Measurements from ENCODE around the gene MIGA1. TPM values are rescaled to one million over a fixed set of nuclear protein-coding genes. Genes with fewer than 3 reads are reported as not detected.
A peak's percentile ranks its signal among the peaks of the same experiment; 100 is the strongest.

Gene MIGA1
- total RNA-seq, 6 experiments from 2014 or later: 17.8 to 23.4 (median 21.4) TPM

DNA sequence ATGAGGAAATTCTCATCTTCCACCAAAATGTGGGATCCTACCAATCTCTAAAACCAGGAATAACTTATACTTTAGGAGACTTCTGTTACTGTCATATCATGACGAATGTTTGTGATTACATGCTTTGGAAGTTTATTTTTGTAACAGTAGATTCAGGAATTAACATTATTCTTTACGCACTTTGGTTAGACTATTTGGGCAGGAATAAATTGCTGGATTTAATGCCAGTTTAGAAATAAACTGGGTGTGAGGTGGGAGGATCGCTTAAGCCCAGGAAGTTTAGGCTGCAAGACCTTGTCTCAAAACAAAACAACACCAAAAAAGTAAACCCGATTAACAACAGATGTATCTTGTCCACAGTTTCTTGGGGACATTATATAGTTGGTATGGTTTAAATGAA is 52.1 kb downstream of the MIGA1 start:
- H3K36me3 Mint-ChIP-seq (ENCODE audit: low read depth): peaks cover 13% of the 10 kb centered on the region
- H3K27ac Mint-ChIP-seq: peak overlapping the region; percentile 97
- H3K27me3 Mint-ChIP-seq (ENCODE audit: insufficient read depth): peaks cover 1% of the 10 kb centered on the region; the same call in 1 of the 2 replicates
- no peak for DNase-seq
- H3K9me3 Mint-ChIP-seq: no peaks in the 10 kb centered on the region
- no peak for TF ChIP-seq CTCF (IDR thresholded peaks at IDR 0.05)
- H3K4me3 Mint-ChIP-seq: peak overlapping the region; percentile 69
- H3K4me1 Mint-ChIP-seq (ENCODE audit: low read depth): peaks cover 66% of the 10 kb centered on the region

GRCh38 chr1:77831976-77832711 is 52.7 kb downstream of the MIGA1 start:
- Mint-ChIP-seq H3K4me3 (peak overlapping the region; percentile 69), H3K27ac (peak overlapping the region; percentile 97), H3K4me1 (ENCODE audit: low read depth) (peaks cover 66% of the 10 kb centered on the region)

GRCh38 chr1:77832901-77833300 is 53.5 kb downstream of the MIGA1 start:
- peak overlapping the region; percentile 69 for H3K4me3 Mint-ChIP-seq
- peaks cover 74% of the 10 kb centered on the region for H3K4me1 Mint-ChIP-seq (ENCODE audit: low read depth)
- no peak for TF ChIP-seq CTCF (IDR thresholded peaks at IDR 0.05)
- DNase-seq: peak; percentile 93
- peak overlapping the region; percentile 97 for H3K27ac Mint-ChIP-seq
- peaks cover 4% of the 10 kb centered on the region; the same call in 1 of the 2 replicates for H3K36me3 Mint-ChIP-seq (ENCODE audit: low read depth)
- H3K27me3 Mint-ChIP-seq (ENCODE audit: insufficient read depth): peaks cover 1% of the 10 kb centered on the region; the same call in 1 of the 2 replicates
- H3K9me3 Mint-ChIP-seq: no peaks in the 10 kb centered on the region

More at GRCh38 chr1:77831976-77832711, 52.7 kb downstream of the MIGA1 start:
- no peak for TF ChIP-seq CTCF (IDR thresholded peaks at IDR 0.05)
- Mint-ChIP-seq H3K27me3 (ENCODE audit: insufficient read depth) (peaks cover 1% of the 10 kb centered on the region; the same call in 1 of the 2 replicates), H3K36me3 (ENCODE audit: low read depth) (peaks cover 10% of the 10 kb centered on the region), H3K9me3 (no peaks in the 10 kb centered on the region)
- peak; percentile 71 for DNase-seq

- Mint-ChIP-seq H3K4me3 (peak overlapping the region; percentile 69), H3K27me3 (ENCODE audit: insufficient read depth) (peaks cover 1% of the 10 kb centered on the region; the same call in 1 of the 2 replicates), H3K36me3 (ENCODE audit: low read depth) (peaks cover 4% of the 10 kb centered on the region; the same call in 1 of the 2 replicates), H3K9me3 (no peaks in the 10 kb centered on the region), H3K27ac (peak overlapping the region; percentile 97), H3K4me1 (ENCODE audit: low read depth) (peaks cover 75% of the 10 kb centered on the region)
- no peak for DNase-seq
- TF ChIP-seq CTCF (IDR thresholded peaks at IDR 0.05): no peak
Measured at GRCh38 chr1:77833521-77834100, 54.2 kb downstream of the MIGA1 start.

- Mint-ChIP-seq H3K27ac (peak overlapping the region; percentile 97), H3K9me3 (no peaks in the 10 kb centered on the region), H3K4me3 (peak overlapping the region; percentile 25; the same call in 1 of the 2 replicates), H3K36me3 (ENCODE audit: low read depth) (peaks cover 4% of the 10 kb centered on the region; the same call in 1 of the 2 replicates), H3K27me3 (ENCODE audit: insufficient read depth) (peaks cover 1% of the 10 kb centered on the region; the same call in 1 of the 2 replicates), H3K4me1 (ENCODE audit: low read depth) (peaks cover 71% of the 10 kb centered on the region)
- DNase-seq: peak; percentile 60
- TF ChIP-seq CTCF (IDR thresholded peaks at IDR 0.05): no peak
Measured at GRCh38 chr1:77834771-77835334, 55.4 kb downstream of the MIGA1 start.
